GM13976 (cell line): ENCODE results near the gene PAQR9.

Experiments
- DNase-seq: peaks from one replicate; pipeline ENCODE4 v3.0.0; 2012; ENCODE audit warnings: low spot score
- in situ Hi-C: fragments of 300-500 bp; cut with MboI; formaldehyde crosslinking; loops from one replicate; pipeline ENCODE4 v1.12.0; 2022; ENCODE audit warnings: low sequenced_read_pairs, mixed read lengths, inconsistent platforms; ENCODE audit not compliant: unreplicated experiment
- TF ChIP-seq, protein P1 (sequence below): IDR thresholded peaks from 2 replicates; pipeline ENCODE4 v1.5.1; 2012; ENCODE audit warnings: borderline replicate concordance, mild to moderate bottlenecking; ENCODE audit not compliant: insufficient read depth; ENCODE audit errors: extremely low read depth, missing control alignments, control extremely low read depth

PAQR9 gene

DNA sequence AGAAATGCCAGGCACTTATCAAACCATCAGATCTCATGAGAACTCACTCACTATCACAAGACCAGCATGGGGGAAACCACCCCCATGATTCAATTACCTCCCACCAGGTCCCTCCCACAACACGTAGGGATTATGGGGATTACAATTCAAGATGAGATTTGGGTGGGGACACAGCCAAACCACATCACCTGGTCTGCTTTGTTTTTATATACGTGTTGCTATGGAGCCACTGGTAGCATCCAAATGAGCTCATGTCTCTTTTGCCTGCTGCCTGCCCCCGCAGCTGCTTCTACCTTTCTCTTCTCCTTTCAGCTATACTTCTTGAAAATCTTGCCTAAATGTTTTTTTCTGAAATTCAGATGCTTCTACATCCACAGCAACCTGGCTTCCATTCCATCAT lies 47.8 kb downstream of the PAQR9 start:
- DNase-seq, result no peak
- TF ChIP-seq, protein P1, sequence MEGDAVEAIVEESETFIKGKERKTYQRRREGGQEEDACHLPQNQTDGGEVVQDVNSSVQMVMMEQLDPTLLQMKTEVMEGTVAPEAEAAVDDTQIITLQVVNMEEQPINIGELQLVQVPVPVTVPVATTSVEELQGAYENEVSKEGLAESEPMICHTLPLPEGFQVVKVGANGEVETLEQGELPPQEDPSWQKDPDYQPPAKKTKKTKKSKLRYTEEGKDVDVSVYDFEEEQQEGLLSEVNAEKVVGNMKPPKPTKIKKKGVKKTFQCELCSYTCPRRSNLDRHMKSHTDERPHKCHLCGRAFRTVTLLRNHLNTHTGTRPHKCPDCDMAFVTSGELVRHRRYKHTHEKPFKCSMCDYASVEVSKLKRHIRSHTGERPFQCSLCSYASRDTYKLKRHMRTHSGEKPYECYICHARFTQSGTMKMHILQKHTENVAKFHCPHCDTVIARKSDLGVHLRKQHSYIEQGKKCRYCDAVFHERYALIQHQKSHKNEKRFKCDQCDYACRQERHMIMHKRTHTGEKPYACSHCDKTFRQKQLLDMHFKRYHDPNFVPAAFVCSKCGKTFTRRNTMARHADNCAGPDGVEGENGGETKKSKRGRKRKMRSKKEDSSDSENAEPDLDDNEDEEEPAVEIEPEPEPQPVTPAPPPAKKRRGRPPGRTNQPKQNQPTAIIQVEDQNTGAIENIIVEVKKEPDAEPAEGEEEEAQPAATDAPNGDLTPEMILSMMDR, result no peak
- in situ Hi-C loops, result no loop called here

DNA sequence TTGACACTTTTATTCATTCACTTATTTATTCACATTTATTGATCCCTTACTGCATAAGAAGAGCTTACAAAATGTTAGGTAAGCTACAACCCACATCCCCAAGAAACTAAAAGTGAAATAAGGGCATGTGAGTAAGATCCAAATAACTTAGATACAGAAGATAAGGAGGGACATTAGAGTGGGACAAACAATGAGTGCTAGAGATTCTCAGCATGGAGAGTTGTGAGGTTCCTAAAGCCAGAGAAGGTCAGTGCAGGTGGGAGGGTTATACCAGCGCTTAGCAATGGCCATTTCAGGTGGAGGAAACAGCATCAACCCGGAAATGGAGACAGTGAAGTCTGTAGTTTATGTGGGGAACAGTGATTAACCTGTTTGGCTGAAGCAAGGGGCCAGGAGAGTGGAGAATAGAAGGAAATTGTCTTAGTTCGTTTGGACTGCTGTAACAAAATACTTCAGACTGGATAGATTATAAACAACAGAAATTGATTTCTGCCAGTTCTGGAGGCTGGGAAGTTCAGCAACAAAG lies 49.1 kb downstream of the PAQR9 start:
- TF ChIP-seq, protein P1, result no peak
- no peak for DNase-seq
- in situ Hi-C loops, result no loop called here

DNA sequence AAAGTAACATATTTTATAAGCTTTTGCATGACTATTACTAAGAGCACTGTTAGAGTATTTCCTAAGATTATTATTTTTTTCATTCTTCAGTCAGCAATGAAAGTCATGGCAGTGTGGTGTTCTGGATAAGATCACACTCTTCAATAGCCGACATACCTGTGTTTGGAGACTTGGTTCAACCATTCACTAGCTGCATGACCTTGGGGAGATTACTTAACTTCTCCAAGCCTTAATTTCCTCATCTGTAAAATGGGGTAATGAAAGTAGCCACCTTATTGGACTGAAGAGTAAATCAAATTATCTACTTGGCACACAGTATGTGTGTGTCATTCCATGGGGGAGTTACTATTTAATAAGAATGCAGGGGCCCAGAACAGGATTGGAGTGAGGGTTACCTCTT lies 50.0 kb downstream of the PAQR9 start:
- DNase-seq, result no peak
- in situ Hi-C loops, result no loop called here
- TF ChIP-seq, protein P1, result no peak

DNA sequence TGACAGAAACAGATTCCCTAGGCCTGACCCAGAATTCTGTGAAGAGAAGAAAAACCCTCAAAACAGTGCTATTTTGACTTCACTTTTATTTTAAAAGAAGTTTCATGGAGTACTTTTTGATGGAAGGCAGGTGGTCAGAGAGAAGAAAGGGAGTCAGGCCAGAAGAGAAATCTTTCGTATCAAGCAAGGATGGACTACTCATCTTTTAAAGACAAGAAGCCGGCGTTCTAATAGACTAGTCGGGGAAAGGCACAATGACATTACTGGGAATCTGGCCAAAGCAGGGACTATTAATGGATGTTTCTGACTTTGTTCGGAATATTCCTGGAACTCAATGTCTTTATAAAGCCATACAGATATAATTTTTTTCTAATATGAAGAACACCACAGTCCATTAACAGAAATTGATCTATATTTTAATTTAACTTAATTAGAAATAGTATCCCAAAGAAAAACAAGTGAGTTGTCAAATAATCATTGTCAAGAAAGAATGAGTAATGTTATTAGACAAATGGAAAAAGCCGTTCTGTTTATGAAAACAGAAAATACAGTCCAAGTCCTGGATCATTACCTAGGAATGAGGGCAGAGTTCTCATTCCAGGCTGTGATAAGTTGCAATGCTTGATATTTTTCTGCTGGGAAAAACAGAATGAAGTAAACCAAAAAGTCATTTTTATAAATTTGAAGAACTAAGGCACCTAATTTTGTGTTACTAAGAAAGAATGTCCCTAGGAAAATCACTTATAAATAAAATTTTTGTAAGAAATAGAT lies 50.9 kb downstream of the PAQR9 start:
- in situ Hi-C loops, result no loop called here
- TF ChIP-seq, protein P1, result no peak
- DNase-seq, result no peak
